ENCODE results near the gene GZF1.

The GZF1 gene

GRCh38 chr20:23404196-23404595, 42.2 kb downstream of the GZF1 start:
- Histone ChIP-seq H3K27me3 (ENCODE audit: control insufficient read depth, insufficient read depth, low read length) (no peaks in the 10 kb centered on the region), H3K36me3 (ENCODE audit: control insufficient read depth, insufficient read depth, low read length) (peaks cover 4% of the 10 kb centered on the region), H3K4me3 (ENCODE audit: low read length) (no peak overlapping the region), H3K9ac (ENCODE audit: low read length) (no peak overlapping the region), H3K27ac (ENCODE audit: low read depth, low read length) (no peak overlapping the region), H3K4me1 (ENCODE audit: control insufficient read depth, insufficient read depth, low read length) (peaks cover 2% of the 10 kb centered on the region)

DNA sequence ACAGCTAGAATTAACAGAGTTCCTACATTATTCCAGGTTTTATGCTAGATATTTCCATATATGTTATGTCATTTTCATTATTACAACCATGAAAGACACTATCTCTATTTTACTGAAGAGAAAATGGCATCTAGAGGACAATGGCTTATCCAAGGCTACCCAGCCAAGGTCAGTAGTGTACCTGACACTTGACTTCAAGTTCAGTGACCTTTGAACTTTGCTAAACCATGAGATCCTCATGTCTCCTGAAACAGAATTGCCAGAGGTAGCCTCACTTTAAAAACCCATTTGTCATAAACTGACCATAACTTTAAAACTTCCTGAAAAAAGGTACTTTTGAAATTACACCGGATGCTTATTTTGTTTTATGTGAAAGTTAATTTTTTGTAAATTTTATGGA, 44.9 kb downstream of the GZF1 start:
- no peaks in the 10 kb centered on the region for H3K27me3 ChIP-seq (ENCODE audit: control insufficient read depth, insufficient read depth, low read length)

GRCh38 chr20:23407781-23408464, 45.9 kb downstream of the GZF1 start:
- Histone ChIP-seq H3K4me3 (ENCODE audit: low read length) (no peak overlapping the region), H3K36me3 (ENCODE audit: control insufficient read depth, insufficient read depth, low read length) (no peaks in the 10 kb centered on the region), H3K27ac (ENCODE audit: low read depth, low read length) (no peak overlapping the region), H3K4me1 (ENCODE audit: control insufficient read depth, insufficient read depth, low read length) (peaks cover 2% of the 10 kb centered on the region), H3K9ac (ENCODE audit: low read length) (no peak overlapping the region), H3K27me3 (ENCODE audit: control insufficient read depth, insufficient read depth, low read length) (no peaks in the 10 kb centered on the region)

More for the DNA sequence above, 44.9 kb downstream of the GZF1 start:
- H3K4me1 ChIP-seq (ENCODE audit: control insufficient read depth, insufficient read depth, low read length): peaks cover 2% of the 10 kb centered on the region
- no peak overlapping the region for H3K9ac ChIP-seq (ENCODE audit: low read length)
- H3K36me3 ChIP-seq (ENCODE audit: control insufficient read depth, insufficient read depth, low read length): no peaks in the 10 kb centered on the region
- H3K27ac ChIP-seq (ENCODE audit: low read depth, low read length): no peak overlapping the region
- H3K4me3 ChIP-seq (ENCODE audit: low read length): no peak overlapping the region

DNA sequence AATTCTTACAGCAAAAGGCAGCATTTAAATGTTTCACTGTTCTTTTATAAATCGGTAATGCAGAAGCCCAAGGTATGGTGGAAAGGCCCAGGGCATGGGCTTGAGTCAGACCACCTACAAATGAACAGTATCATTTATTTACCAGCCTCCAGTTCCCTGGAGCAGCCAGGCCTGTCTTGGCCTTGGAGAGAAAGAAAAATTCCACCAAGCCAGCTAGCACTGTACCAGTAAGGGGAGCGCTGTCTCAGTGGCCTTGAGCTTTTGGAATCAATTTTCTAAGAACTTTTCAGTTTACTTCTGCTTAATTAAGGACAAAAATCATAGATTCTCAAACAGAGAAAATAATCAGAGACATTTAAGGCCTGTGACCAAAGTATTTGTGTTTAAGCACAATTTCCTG, 47.0 kb downstream of the GZF1 start:
- H3K4me3 ChIP-seq (ENCODE audit: low read length): no peak overlapping the region
- H3K27ac ChIP-seq (ENCODE audit: low read depth, low read length): no peak overlapping the region
- H3K9ac ChIP-seq (ENCODE audit: low read length): no peak overlapping the region
- H3K27me3 ChIP-seq (ENCODE audit: control insufficient read depth, insufficient read depth, low read length): no peaks in the 10 kb centered on the region
- H3K36me3 ChIP-seq (ENCODE audit: control insufficient read depth, insufficient read depth, low read length): no peaks in the 10 kb centered on the region
- H3K4me1 ChIP-seq (ENCODE audit: control insufficient read depth, insufficient read depth, low read length): peaks cover 2% of the 10 kb centered on the region

DNA sequence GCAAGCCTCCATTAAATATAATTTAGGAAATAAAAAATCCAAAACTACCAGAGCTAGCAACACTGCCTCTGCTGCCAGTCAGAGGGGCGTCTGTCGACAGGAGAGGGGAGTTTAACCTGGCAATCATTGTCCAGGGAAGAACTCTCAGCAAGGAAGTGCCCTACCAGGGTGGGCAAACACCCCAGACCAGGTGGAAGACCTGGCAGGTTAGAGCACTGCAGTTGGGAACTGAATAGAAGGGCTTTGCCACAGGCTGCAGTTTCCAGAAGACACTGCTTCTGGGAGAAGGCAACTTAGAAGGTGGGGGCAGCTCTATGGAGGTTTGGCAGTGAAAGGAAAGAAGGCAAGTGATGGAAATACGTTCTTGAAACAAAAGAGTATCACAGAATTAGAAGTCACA, 47.8 kb downstream of the GZF1 start:
- H3K27ac ChIP-seq (ENCODE audit: low read depth, low read length): no peak overlapping the region
- no peaks in the 10 kb centered on the region for H3K27me3 ChIP-seq (ENCODE audit: control insufficient read depth, insufficient read depth, low read length)
- H3K36me3 ChIP-seq (ENCODE audit: control insufficient read depth, insufficient read depth, low read length): no peaks in the 10 kb centered on the region
- no peaks in the 10 kb centered on the region for H3K4me1 ChIP-seq (ENCODE audit: control insufficient read depth, insufficient read depth, low read length)
- no peak overlapping the region for H3K4me3 ChIP-seq (ENCODE audit: low read length)
- no peak overlapping the region for H3K9ac ChIP-seq (ENCODE audit: low read length)

DNA sequence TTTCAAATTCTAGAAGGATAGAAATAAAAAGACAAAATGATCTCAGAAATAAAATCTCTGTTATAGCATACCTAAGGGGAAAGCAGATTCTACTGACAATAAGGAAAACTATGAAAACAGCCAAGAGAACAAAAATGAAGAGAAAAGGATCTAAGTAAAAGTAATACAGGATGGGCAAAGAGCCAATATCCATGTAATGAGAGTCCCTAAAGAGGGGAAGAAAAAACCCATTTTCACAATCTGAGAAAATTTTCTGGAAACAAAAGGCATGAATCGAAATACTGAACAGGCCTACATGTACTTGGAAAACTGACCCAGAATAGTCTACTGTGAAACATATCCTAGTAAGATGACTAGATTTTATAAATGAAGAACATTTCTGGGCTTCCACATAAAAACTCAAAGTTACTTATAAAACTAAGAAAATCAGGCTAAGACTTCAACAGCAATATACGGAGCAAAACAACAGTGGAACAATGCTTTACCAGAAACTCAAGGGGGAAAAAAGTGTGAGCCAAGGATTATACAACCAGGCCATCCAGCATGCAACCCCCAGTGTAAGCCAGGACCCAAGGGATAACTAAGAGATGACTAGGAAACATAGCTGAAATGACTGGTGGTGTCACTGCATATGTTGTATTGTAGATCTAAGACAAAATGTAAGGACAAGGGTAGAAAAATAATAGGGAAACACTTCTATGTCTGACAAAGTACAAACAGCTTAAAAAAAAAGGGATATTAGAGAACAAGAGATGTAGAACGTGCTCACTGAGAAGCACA, 49.1 kb downstream of the GZF1 start:
- Histone ChIP-seq H3K4me3 (ENCODE audit: low read length) (no peak overlapping the region), H3K27me3 (ENCODE audit: control insufficient read depth, insufficient read depth, low read length) (no peaks in the 10 kb centered on the region), H3K4me1 (ENCODE audit: control insufficient read depth, insufficient read depth, low read length) (no peaks in the 10 kb centered on the region), H3K9ac (ENCODE audit: low read length) (no peak overlapping the region), H3K36me3 (ENCODE audit: control insufficient read depth, insufficient read depth, low read length) (no peaks in the 10 kb centered on the region), H3K27ac (ENCODE audit: low read depth, low read length) (no peak overlapping the region)

GRCh38 chr20:23412026-23412425, 50.0 kb downstream of the GZF1 start:
- H3K4me3 ChIP-seq (ENCODE audit: low read length): no peak overlapping the region
- H3K27ac ChIP-seq (ENCODE audit: low read depth, low read length): no peak overlapping the region
- H3K9ac ChIP-seq (ENCODE audit: low read length): no peak overlapping the region
- no peaks in the 10 kb centered on the region for H3K4me1 ChIP-seq (ENCODE audit: control insufficient read depth, insufficient read depth, low read length)
- H3K27me3 ChIP-seq (ENCODE audit: control insufficient read depth, insufficient read depth, low read length): no peaks in the 10 kb centered on the region
- H3K36me3 ChIP-seq (ENCODE audit: control insufficient read depth, insufficient read depth, low read length): no peaks in the 10 kb centered on the region

DNA sequence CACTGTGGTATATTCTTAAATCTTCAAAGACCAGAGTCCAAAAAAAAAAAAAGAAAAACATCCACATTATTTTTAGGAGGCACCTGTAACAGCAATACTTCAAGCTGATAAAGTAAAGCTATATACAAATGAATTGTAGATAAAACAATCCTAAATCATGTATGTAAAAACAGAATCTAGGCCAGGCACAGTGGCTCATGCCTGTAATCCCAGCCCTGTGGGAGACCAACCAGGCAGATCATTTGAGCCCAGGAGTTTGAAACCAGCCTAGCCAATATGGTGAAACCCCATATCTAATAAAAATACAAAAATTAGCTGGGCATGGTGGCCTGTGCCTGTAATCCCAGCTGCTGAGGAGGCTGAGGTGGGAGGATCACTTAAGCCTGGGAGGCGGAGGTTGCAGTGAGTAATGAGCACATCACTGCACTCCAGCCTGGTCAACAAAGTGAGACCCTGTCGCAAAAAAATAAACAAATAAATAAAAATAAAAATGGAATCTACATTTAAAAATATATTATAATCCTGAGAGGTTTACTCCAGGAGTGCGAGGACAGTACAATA, 52.0 kb downstream of the GZF1 start:
- Histone ChIP-seq H3K4me1 (ENCODE audit: control insufficient read depth, insufficient read depth, low read length) (no peaks in the 10 kb centered on the region), H3K9ac (ENCODE audit: low read length) (no peak overlapping the region), H3K36me3 (ENCODE audit: control insufficient read depth, insufficient read depth, low read length) (no peaks in the 10 kb centered on the region), H3K27me3 (ENCODE audit: control insufficient read depth, insufficient read depth, low read length) (no peaks in the 10 kb centered on the region), H3K4me3 (ENCODE audit: low read length) (no peak overlapping the region), H3K27ac (ENCODE audit: low read depth, low read length) (no peak overlapping the region)

DNA sequence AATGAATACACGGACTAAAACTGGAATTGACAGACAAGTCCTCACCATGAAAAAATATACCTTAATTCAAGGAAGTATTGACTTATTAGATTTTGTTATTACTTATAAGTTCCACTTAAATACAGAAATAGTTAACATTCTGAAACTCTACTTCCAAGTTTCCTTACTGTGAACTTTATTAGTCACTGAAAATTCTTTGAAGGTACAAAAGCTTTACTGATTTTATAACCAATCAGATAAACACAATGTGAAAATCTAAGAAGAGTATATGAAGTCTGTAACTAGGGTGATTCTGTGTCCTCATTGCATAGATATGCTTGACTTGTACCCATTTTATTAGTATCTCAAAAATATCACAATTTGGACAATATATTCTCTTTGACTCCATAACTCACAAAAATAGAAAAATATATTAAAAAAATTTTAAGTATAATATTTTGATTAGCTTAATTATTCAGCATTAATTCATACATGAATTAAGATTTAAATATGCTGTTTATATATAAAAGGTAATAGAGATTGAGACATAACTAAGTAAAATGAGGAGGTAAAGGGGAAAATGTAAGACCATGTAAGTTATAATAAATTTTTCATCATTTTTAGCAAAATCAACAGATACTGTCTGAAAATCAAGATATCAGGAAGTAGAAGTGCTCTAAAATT, 52.7 kb downstream of the GZF1 start:
- H3K4me3 ChIP-seq (ENCODE audit: low read length): no peak overlapping the region
- H3K27ac ChIP-seq (ENCODE audit: low read depth, low read length): no peak overlapping the region
- no peaks in the 10 kb centered on the region for H3K27me3 ChIP-seq (ENCODE audit: control insufficient read depth, insufficient read depth, low read length)
- no peak overlapping the region for H3K9ac ChIP-seq (ENCODE audit: low read length)
- peaks cover 3% of the 10 kb centered on the region for H3K4me1 ChIP-seq (ENCODE audit: control insufficient read depth, insufficient read depth, low read length)
- no peaks in the 10 kb centered on the region for H3K36me3 ChIP-seq (ENCODE audit: control insufficient read depth, insufficient read depth, low read length)

DNA sequence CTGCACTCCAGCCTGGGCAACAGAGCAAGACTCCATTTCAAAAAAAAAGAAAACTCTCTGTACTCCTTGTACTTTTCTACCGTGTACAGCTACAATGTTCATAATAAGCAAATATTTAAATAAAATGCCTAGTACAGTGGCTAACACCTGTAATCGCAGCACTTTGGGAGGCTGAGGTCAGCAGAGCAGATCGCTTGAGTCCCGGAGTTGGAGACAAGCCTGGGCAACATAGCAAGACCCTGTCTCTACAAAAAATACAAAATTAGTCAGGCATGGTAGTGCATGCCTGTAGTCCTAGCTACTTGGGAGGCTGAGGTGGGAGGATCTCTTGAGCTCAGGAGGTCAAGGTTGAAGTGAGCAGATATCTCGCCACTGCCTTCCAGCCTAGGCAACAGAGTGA, 53.6 kb downstream of the GZF1 start:
- Histone ChIP-seq H3K36me3 (ENCODE audit: control insufficient read depth, insufficient read depth, low read length) (no peaks in the 10 kb centered on the region), H3K9ac (ENCODE audit: low read length) (no peak overlapping the region), H3K27ac (ENCODE audit: low read depth, low read length) (no peak overlapping the region), H3K27me3 (ENCODE audit: control insufficient read depth, insufficient read depth, low read length) (no peaks in the 10 kb centered on the region), H3K4me1 (ENCODE audit: control insufficient read depth, insufficient read depth, low read length) (peaks cover 3% of the 10 kb centered on the region), H3K4me3 (ENCODE audit: low read length) (no peak overlapping the region)

GRCh38 chr20:23415959-23416583, 54.1 kb downstream of the GZF1 start:
- Histone ChIP-seq H3K9ac (ENCODE audit: low read length) (no peak overlapping the region), H3K27ac (ENCODE audit: low read depth, low read length) (no peak overlapping the region), H3K4me3 (ENCODE audit: low read length) (no peak overlapping the region), H3K27me3 (ENCODE audit: control insufficient read depth, insufficient read depth, low read length) (no peaks in the 10 kb centered on the region), H3K36me3 (ENCODE audit: control insufficient read depth, insufficient read depth, low read length) (no peaks in the 10 kb centered on the region), H3K4me1 (ENCODE audit: control insufficient read depth, insufficient read depth, low read length) (peaks cover 3% of the 10 kb centered on the region)

- Histone ChIP-seq H3K4me1 (ENCODE audit: control insufficient read depth, insufficient read depth, low read length) (peaks cover 3% of the 10 kb centered on the region), H3K27ac (ENCODE audit: low read depth, low read length) (no peak overlapping the region), H3K27me3 (ENCODE audit: control insufficient read depth, insufficient read depth, low read length) (no peaks in the 10 kb centered on the region), H3K36me3 (ENCODE audit: control insufficient read depth, insufficient read depth, low read length) (no peaks in the 10 kb centered on the region), H3K4me3 (ENCODE audit: low read length) (no peak overlapping the region), H3K9ac (ENCODE audit: low read length) (no peak overlapping the region)
Observed at GRCh38 chr20:23417861-23418260, 55.9 kb downstream of the GZF1 start.
